ENCODE results near the gene WBP4. TPM values are rescaled to one million over a fixed set of nuclear protein-coding genes. Genes with fewer than 3 reads are reported as not detected.

WBP4 gene
- total and polyA plus RNA-seq, 2 of the 13 experiments (the other 11 are each of a cell fraction or from before 2014, with no cell fraction given), result 6.7 to 11.7 TPM

DNA sequence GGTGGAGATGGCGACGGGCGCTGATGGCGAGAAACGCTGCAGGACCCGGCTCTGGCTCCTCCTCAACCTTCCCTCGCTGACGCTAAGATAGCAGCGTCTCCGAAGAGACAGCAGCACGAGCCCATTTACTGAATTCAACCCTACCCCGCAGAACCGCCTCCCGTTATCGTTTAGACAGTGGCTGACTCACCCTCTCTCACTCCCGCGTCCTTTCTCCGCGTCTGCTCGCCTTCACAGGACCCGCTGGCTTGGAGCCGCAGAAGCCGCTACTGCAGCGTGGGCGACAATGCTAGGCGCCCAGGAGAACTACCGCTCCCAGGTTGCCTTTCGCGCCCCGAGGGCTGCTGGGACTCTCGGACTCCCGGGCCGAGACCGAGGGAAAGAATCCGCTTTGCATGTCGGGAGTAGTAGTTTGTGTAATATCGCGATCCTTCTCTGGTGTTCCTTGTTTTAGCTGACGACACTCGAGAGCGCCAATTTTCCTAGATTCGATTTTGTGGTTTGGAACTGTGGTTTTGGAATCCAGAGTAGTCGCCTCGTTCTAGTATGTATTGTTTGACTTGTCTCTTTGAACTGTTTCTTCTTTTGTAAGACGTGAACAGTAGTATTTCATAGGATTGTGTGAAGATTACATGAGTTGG lies 71.3 kb downstream of the WBP4 start, which contains the start of gene KBTBD6 (continued):
- TF ChIP-seq, protein P1, sequence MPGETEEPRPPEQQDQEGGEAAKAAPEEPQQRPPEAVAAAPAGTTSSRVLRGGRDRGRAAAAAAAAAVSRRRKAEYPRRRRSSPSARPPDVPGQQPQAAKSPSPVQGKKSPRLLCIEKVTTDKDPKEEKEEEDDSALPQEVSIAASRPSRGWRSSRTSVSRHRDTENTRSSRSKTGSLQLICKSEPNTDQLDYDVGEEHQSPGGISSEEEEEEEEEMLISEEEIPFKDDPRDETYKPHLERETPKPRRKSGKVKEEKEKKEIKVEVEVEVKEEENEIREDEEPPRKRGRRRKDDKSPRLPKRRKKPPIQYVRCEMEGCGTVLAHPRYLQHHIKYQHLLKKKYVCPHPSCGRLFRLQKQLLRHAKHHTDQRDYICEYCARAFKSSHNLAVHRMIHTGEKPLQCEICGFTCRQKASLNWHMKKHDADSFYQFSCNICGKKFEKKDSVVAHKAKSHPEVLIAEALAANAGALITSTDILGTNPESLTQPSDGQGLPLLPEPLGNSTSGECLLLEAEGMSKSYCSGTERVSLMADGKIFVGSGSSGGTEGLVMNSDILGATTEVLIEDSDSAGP (CRISPR knock-in tag; IDR thresholded peaks at IDR 0.05; ENCODE audit: borderline replicate concordance), result peak; percentile 84
- TF ChIP-seq HCFC1 (IDR thresholded peaks at IDR 0.05; ENCODE audit: low read depth, low read length) (peak; percentile 100), ZBTB4 (CRISPR knock-in tag; IDR thresholded peaks at IDR 0.05; ENCODE audit: borderline replicate concordance) (peak; percentile 77; the same call in 1 of the 2 replicates), ATF1 (CRISPR knock-in tag; IDR thresholded peaks at IDR 0.05) (peak; percentile 95), KLF13 (CRISPR knock-in tag; IDR thresholded peaks at IDR 0.05) (no peak), ZNF619 (CRISPR knock-in tag; IDR thresholded peaks at IDR 0.05) (peak; percentile 86; the same call in 1 of the 2 replicates), ZNF784 (CRISPR knock-in tag; IDR thresholded peaks at IDR 0.05; ENCODE audit: borderline replicate concordance) (peak; percentile 79; the same call in 1 of the 2 replicates), ZNF431 (CRISPR knock-in tag; IDR thresholded peaks at IDR 0.05; ENCODE audit: borderline replicate concordance, low read depth) (peak; percentile 28; the same call in 1 of the 2 replicates), ZNF337 (CRISPR knock-in tag; IDR thresholded peaks at IDR 0.05; ENCODE audit: borderline replicate concordance, low read depth) (no peak; the same call in 1 of the 2 replicates), CCAR2 (optimal IDR thresholded peaks at IDR 0.05; ENCODE audit: low read depth, low read length) (no peak), ZNF530 (CRISPR knock-in tag; IDR thresholded peaks at IDR 0.05; ENCODE audit: low read depth) (no peak), HMGXB3 (CRISPR knock-in tag; IDR thresholded peaks at IDR 0.05; ENCODE audit: borderline replicate concordance) (peak; percentile 85; the same call in 1 of the 2 replicates)
- TF ChIP-seq, protein P2, sequence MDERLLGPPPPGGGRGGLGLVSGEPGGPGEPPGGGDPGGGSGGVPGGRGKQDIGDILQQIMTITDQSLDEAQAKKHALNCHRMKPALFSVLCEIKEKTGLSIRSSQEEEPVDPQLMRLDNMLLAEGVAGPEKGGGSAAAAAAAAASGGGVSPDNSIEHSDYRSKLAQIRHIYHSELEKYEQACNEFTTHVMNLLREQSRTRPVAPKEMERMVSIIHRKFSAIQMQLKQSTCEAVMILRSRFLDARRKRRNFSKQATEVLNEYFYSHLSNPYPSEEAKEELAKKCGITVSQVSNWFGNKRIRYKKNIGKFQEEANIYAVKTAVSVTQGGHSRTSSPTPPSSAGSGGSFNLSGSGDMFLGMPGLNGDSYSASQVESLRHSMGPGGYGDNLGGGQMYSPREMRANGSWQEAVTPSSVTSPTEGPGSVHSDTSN (CRISPR knock-in tag; IDR thresholded peaks at IDR 0.05), result no peak
- TF ChIP-seq, protein P3, sequence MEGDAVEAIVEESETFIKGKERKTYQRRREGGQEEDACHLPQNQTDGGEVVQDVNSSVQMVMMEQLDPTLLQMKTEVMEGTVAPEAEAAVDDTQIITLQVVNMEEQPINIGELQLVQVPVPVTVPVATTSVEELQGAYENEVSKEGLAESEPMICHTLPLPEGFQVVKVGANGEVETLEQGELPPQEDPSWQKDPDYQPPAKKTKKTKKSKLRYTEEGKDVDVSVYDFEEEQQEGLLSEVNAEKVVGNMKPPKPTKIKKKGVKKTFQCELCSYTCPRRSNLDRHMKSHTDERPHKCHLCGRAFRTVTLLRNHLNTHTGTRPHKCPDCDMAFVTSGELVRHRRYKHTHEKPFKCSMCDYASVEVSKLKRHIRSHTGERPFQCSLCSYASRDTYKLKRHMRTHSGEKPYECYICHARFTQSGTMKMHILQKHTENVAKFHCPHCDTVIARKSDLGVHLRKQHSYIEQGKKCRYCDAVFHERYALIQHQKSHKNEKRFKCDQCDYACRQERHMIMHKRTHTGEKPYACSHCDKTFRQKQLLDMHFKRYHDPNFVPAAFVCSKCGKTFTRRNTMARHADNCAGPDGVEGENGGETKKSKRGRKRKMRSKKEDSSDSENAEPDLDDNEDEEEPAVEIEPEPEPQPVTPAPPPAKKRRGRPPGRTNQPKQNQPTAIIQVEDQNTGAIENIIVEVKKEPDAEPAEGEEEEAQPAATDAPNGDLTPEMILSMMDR (CRISPR knock-in tag; IDR thresholded peaks at IDR 0.05), result peak; percentile 23; the same call in 1 of the 2 replicates

All from HepG2 (cell line).